Heart left ventricle (tissue), 13 donors: ENCODE data around the gene METTL22.

ENCODE experiments used
- CTCF ChIP-seq, 12 donors: fragments of 200-600 bp; sonication (generic) in 4 of 12; IDR thresholded peaks; one replicate each; pipeline versions ENCODE4 v1.5.0 to v1.8.0; 2018 to 2022; ENCODE audit warnings: antibody characterized with exemption in 12 of 12, mild to moderate bottlenecking in 5 of 12
- POLR2A ChIP-seq, 2 donors: fragments of 450-650 bp; IDR thresholded peaks; one replicate each; pipeline ENCODE4 v1.6.1; 2017; ENCODE audit warnings: antibody characterized with exemption in 2 of 2, mild to moderate bottlenecking in 2 of 2, moderate library complexity in 2 of 2
- donor health status: ischemic (EF 13 %, LVEDD 7.1; RV severe dilation, severe dysfunction).
- donor health status: DM: no; HTN: yes; CAD: no.
- donor health status: DM: no; HTN: no; CAD: no.
- donor health status: ischemic (EF 25% LVEDD 6.9; RV normal size, moderate dysfunction).
- donor health status: ischemic (EF 25% LVEDD 5.7; RV mildly dilated, moderate dysfunction).
- donor health status: ischemic (EF 35%, LVEDD 5.7; RV mildly dilated, moderate dysfunction).
- donor health status: nonischemic (EF 11% LVEDD 7.7; RV severe dilation, severe dysfunction).
- donor health status: DM: yes; HTN: yes; CAD: no.
- donor health status: PGD.
- donor health status: ischemic (EF 29% LVEDD 5.4; RV normal size, mild dysfunction).
- donor health status: nonischemic (EF 23%, LVEDD 6.1; RV moderate dilation, normal function).

- TF ChIP-seq CTCF (IDR thresholded peaks at IDR 0.05) = no peak
- TF ChIP-seq POLR2A (IDR thresholded peaks at IDR 0.05) = no peak
Measured at GRCh38 chr16:8626946-8627345, 5.4 kb downstream of the METTL22 start.
